HG02885 (cell line): Measurements from ENCODE around the gene ATP8B2.
"Not testable (repeated sequence)": the region's sequence is repeated elsewhere in the genome, so short reads cannot be mapped to it uniquely, and the experiment has no call there.

ENCODE experiments used
- ATAC-seq: cut with Tn5 transposase; IDR thresholded peaks from one replicate; pipeline ENCODE4 v1.9.1; 2021; ENCODE audit warnings: mild to moderate bottlenecking; ENCODE audit not compliant: unreplicated experiment, poor library complexity

Gene ATP8B2

GRCh38 chr1:154324669-154325582 is at the start of gene ATP8B2:
Gene ATP8B2, plus strand, starts transcription at chr1:154325525. Its CDS starts 2,617 bp downstream, at chr1:154328142.
- ATAC-seq, result peak; percentile 61

GRCh38 chr1:154276797-154277196 is 48.5 kb upstream of the ATP8B2 start:
- ATAC-seq, result no peak

- not testable (repeated sequence) for ATAC-seq
These were observed 37.7 kb upstream of the ATP8B2 start for GRCh38 chr1:154287591-154287990.

GRCh38 chr1:154288661-154289060 is 36.7 kb upstream of the ATP8B2 start:
- no peak for ATAC-seq

- ATAC-seq, result no peak
These were observed 34.4 kb upstream of the ATP8B2 start for GRCh38 chr1:154290921-154291320.

- ATAC-seq, result no peak
These were observed 29.7 kb upstream of the ATP8B2 start for GRCh38 chr1:154295408-154296235.

GRCh38 chr1:154301582-154301981 is 23.7 kb upstream of the ATP8B2 start:
- ATAC-seq, result no peak

GRCh38 chr1:154304664-154305337 is 20.5 kb upstream of the ATP8B2 start:
- no peak for ATAC-seq

GRCh38 chr1:154306151-154306550 is 19.2 kb upstream of the ATP8B2 start:
- no peak for ATAC-seq

- not testable (repeated sequence) for ATAC-seq
These were observed 17.6 kb upstream of the ATP8B2 start for GRCh38 chr1:154307670-154308270.

GRCh38 chr1:154309136-154309535 is 16.2 kb upstream of the ATP8B2 start:
- not testable (repeated sequence) for ATAC-seq

GRCh38 chr1:154312229-154313065 is 12.9 kb upstream of the ATP8B2 start:
- ATAC-seq, result not testable (repeated sequence)

- no peak for ATAC-seq
These were observed 12.3 kb upstream of the ATP8B2 start for GRCh38 chr1:154313066-154313356.

- not testable (repeated sequence) for ATAC-seq
These were observed 11.1 kb upstream of the ATP8B2 start for GRCh38 chr1:154314226-154314625.

GRCh38 chr1:154316704-154317103 is 8.6 kb upstream of the ATP8B2 start:
- ATAC-seq, result no peak

- ATAC-seq, result no peak
These were observed 6.9 kb upstream of the ATP8B2 start for GRCh38 chr1:154318386-154318785.

- ATAC-seq, result no peak
These were observed 4.3 kb upstream of the ATP8B2 start, which contains the start of gene AQP10 for GRCh38 chr1:154320882-154321608. Gene AQP10, plus strand, starts transcription at chr1:154321093. Its CDS starts 63 bp downstream, at chr1:154321156.

- ATAC-seq, result not testable (repeated sequence)
These were observed 3.8 kb upstream of the ATP8B2 start for GRCh38 chr1:154321609-154321934.

GRCh38 chr1:154323493-154323892 is 1.8 kb upstream of the ATP8B2 start:
- no peak for ATAC-seq
